Muscle layer of colon (tissue), 2 donors: Measurements from ENCODE around the gene SH3TC1.

Experiments used
- H3K27ac ChIP-seq: one replicate; pipeline ENCODE4 v1.7.0; 2013; ENCODE audit warnings: low read depth, mild to moderate bottlenecking, low read length, moderate library complexity
- H3K27me3 ChIP-seq, 2 donors: one replicate each; pipeline ENCODE4 v1.7.0; 2013; ENCODE audit warnings: low read length in 2 of 2, mild to moderate bottlenecking in 2 of 2; ENCODE audit not compliant: insufficient read depth in 2 of 2, control insufficient read depth in 1 of 2
- H3K36me3 ChIP-seq: one replicate; pipeline ENCODE4 v1.7.0; 2013; ENCODE audit warnings: mild to moderate bottlenecking, low read length; ENCODE audit not compliant: insufficient read depth
- H3K4me1 ChIP-seq: one replicate; pipeline ENCODE4 v1.7.0; 2013; ENCODE audit warnings: mild to moderate bottlenecking, low read length; ENCODE audit not compliant: insufficient read depth
- H3K4me3 ChIP-seq, 2 donors: one replicate each; pipeline ENCODE4 v1.7.0; 2013; ENCODE audit warnings: low read length in 2 of 2, low read depth in 1 of 2, mild to moderate bottlenecking in 1 of 2, moderate library complexity in 1 of 2
- H3K9ac ChIP-seq: one replicate; pipeline ENCODE4 v1.7.0; 2013; ENCODE audit warnings: low read length
- H3K9me3 ChIP-seq: one replicate; pipeline ENCODE4 v1.7.0; 2013; ENCODE audit warnings: mild to moderate bottlenecking, low read length
- donor health status: abdominal sarcoma.
- donor health status: Adenocarcinoma of cecum.

Gene SH3TC1

DNA sequence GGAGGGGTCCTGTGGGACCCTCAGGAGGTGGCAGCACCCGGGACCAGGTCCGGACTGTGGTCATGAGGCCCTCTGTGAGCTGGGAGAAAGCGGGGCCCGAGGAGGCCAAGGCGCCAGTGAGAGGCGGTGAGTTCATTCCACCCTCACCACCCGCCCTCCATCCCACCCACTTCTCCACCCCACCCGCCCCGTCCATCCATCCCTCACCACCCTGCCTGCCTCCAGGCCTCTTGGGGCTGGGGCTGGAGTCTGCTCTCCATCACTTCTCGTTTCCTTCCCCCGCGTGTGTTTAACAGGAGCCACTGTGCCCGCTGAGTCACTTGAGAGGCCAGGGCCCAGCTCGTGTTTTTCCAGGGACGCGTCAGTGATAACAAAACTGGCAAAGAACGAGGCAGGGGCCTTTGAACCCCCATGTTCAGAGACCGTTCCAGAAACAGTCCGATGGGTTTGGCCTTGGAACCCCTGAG is 6.2 kb downstream of the SH3TC1 start:
- Histone ChIP-seq H3K9me3 (no peaks in the 10 kb centered on the region), H3K4me1 (peaks cover 10% of the 10 kb centered on the region), H3K4me3 (no peak overlapping the region), H3K9ac (no peak overlapping the region), H3K27me3 (peaks cover 0 to 6% of the 10 kb centered on the region in 2 donors), H3K27ac (no peak overlapping the region), H3K36me3 (no peaks in the 10 kb centered on the region)

DNA sequence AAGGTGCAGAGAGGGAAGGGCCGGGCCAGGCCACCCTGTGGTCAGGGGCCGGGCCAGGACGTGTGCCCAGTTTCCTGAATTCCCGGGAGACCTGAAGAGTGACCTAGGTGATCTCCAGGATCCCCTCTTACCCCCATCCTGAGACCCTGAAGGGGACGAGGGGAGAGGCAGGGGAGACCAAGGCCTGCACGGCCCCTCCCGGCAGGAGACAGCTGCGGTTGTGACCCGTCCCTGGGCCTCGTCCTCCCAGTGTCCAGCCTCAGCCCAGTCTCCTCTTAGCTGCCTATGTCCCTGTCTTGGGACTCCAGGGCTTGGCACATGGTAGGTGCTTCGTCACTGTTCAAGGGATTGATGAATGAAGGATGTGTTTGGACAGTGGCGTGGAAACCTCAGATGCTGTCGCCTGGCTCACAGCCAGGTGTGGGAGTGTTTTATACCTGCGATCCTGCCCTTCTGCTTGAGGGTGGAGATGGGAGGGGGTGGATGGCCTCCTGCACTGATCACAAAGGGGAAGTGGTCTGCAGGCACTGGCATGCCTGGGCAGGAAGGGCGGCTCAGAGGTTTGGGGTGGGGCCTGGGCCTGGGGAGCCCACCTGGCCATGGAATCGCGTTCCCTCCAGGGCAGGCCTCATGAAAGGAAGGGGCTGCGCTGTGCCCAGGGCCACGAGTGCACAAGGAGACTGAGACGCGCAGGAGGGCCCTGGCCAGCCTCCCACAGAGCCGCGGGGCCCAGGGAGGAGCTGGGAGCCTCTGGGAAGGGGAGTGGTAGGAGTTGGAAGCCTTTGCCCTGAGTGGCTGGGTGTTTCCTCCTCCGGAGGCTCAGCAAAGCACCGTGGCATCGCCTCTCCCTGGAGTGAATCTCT is 6.9 kb downstream of the SH3TC1 start:
- no peaks in the 10 kb centered on the region for H3K9me3 ChIP-seq
- H3K27ac ChIP-seq = no peak overlapping the region
- H3K36me3 ChIP-seq = no peaks in the 10 kb centered on the region
- H3K4me1 ChIP-seq = peaks cover 7% of the 10 kb centered on the region
- H3K27me3 ChIP-seq = peaks cover 0 to 4% of the 10 kb centered on the region in 2 donors
- H3K4me3 ChIP-seq = no peak overlapping the region
- H3K9ac ChIP-seq = no peak overlapping the region

DNA sequence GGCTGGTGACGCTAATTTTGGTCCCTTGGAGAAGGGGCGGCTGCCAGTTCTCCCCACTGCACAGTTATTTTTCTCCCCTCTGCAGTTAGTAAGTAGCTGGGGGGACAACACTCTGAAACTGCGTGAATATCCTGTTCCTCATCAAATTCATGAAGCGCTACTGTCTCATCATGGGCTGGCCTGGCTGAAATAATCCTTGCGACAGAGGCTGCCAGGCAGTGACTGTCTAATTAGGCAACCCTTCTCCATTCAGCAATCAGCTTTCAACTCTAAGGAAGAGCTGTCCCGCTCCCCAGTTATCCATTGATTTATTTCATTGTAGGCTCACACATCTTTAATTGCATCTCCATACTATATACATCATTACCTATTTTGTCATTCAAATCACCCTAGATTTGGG is 8.2 kb downstream of the SH3TC1 start:
- Histone ChIP-seq H3K36me3 (no peaks in the 10 kb centered on the region), H3K4me3 (no peak overlapping the region), H3K4me1 (no peaks in the 10 kb centered on the region), H3K27me3 (peaks cover 0 to 4% of the 10 kb centered on the region in 2 donors), H3K27ac (no peak overlapping the region), H3K9me3 (no peaks in the 10 kb centered on the region), H3K9ac (no peak overlapping the region)

GRCh38 chr4:8208565-8208964 is 9.5 kb downstream of the SH3TC1 start:
- no peak overlapping the region for H3K27ac ChIP-seq
- no peaks in the 10 kb centered on the region for H3K36me3 ChIP-seq
- no peak overlapping the region for H3K4me3 ChIP-seq
- H3K4me1 ChIP-seq = no peaks in the 10 kb centered on the region
- H3K9ac ChIP-seq = no peak overlapping the region
- no peaks in the 10 kb centered on the region for H3K9me3 ChIP-seq
- peaks cover 0 to 4% of the 10 kb centered on the region in 2 donors for H3K27me3 ChIP-seq

- Histone ChIP-seq H3K4me3 (no peak overlapping the region), H3K9ac (no peak overlapping the region), H3K9me3 (no peaks in the 10 kb centered on the region), H3K27me3 (peaks cover 0 to 4% of the 10 kb centered on the region in 2 donors), H3K27ac (no peak overlapping the region), H3K36me3 (no peaks in the 10 kb centered on the region), H3K4me1 (no peaks in the 10 kb centered on the region)
Observed at GRCh38 chr4:8209181-8209874, 10.2 kb downstream of the SH3TC1 start.

DNA sequence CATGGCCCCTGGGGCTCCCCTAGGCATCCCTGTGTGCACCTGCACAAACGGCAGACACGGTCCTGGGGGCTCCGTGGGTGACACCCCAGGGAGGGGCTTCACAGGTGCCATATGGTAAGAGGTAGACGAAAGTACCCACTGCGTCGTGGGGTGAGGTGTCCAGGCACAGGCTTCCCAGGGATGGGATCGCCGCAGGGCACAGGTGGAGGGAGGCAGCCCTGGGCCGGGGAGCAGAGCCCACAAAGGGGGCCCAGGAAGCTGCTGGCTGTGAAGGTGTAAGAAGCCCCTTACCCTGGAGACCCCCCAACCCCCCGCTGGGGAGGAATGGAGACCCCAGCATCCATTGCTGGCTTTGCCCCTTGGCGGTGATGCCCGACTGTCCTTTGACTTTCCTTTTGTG is 10.9 kb downstream of the SH3TC1 start:
- no peak overlapping the region for H3K4me3 ChIP-seq
- no peak overlapping the region for H3K27ac ChIP-seq
- no peak overlapping the region for H3K9ac ChIP-seq
- H3K36me3 ChIP-seq = no peaks in the 10 kb centered on the region
- peaks cover 0 to 4% of the 10 kb centered on the region in 2 donors for H3K27me3 ChIP-seq
- H3K4me1 ChIP-seq = no peaks in the 10 kb centered on the region
- no peaks in the 10 kb centered on the region for H3K9me3 ChIP-seq

- Histone ChIP-seq H3K36me3 (no peaks in the 10 kb centered on the region), H3K27me3 (peaks cover 0 to 4% of the 10 kb centered on the region in 2 donors)
Observed at GRCh38 chr4:8210616-8211015, 11.5 kb downstream of the SH3TC1 start.

DNA sequence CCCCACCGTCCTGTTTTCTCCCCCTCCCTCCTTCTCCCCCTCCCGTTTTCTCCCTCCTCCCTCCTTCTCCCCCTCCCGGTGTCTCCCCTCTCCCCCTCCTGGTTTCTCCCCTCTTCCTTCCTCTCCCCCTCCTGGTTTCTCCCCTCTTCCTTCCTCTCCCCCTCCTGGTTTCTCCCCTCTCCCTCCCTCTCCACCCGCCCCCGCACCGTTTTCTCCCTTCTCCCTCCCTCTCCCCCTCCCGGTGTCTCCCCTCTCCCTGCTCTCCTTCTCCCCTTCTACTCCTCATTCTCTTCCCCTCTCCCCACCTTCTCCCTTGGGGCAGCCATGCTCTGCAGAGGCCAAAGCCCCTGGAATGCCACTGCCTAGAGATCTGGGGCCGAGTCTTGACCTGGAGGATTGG is 12.2 kb downstream of the SH3TC1 start:
- Histone ChIP-seq H3K36me3 (no peaks in the 10 kb centered on the region), H3K4me3 (no peak overlapping the region), H3K27me3 (peaks cover 0 to 4% of the 10 kb centered on the region in 2 donors), H3K9ac (no peak overlapping the region), H3K9me3 (no peaks in the 10 kb centered on the region), H3K27ac (no peak overlapping the region), H3K4me1 (no peaks in the 10 kb centered on the region)

More at GRCh38 chr4:8210616-8211015, 11.5 kb downstream of the SH3TC1 start:
- Histone ChIP-seq H3K27ac (no peak overlapping the region), H3K9ac (no peak overlapping the region), H3K4me3 (no peak overlapping the region), H3K4me1 (no peaks in the 10 kb centered on the region), H3K9me3 (no peaks in the 10 kb centered on the region)

DNA sequence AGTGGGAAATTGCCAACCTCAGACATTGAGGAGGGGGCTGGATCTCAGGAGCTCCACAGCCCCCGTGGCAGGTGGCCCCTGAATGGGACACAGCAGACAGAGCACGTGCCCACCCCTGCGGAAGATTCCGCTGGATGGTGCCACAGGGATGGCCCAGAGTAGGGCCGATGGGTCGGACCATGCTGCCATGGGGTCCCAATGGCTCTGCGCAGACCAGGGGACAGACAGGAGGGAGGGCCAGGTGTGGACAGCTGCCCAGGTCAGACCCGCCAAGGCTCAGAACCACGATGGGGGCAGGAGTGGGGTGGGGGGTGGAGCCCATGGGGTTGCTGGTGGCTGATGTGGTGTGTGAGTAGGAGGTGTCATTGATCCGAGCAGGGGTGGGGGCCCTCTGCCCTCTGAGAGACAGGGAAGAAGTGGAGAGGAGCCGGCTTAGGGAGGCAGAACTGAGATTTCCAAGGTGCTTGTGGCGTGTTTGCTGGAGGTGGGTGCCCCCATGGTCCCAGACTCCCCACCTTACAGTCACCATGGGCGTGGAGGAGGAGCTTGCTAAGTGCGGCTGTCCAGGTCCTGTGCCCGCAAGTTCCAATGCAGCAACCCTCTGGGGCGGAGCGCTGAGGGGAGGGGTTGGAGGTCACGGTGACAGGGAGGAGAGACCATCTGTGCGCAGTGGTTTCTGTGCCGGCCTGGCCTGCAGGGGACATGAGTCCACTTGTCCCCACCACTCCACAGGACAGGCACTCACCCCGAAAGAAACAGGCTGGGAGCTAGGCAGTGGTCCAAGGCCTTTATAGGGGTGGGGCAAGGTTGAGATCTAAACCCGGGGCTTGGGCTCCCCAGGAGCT is 12.9 kb downstream of the SH3TC1 start:
- Histone ChIP-seq H3K36me3 (no peaks in the 10 kb centered on the region), H3K4me3 (no peak overlapping the region), H3K9ac (no peak overlapping the region), H3K9me3 (no peaks in the 10 kb centered on the region), H3K27ac (no peak overlapping the region), H3K27me3 (peaks cover 0 to 4% of the 10 kb centered on the region in 2 donors), H3K4me1 (no peaks in the 10 kb centered on the region)

DNA sequence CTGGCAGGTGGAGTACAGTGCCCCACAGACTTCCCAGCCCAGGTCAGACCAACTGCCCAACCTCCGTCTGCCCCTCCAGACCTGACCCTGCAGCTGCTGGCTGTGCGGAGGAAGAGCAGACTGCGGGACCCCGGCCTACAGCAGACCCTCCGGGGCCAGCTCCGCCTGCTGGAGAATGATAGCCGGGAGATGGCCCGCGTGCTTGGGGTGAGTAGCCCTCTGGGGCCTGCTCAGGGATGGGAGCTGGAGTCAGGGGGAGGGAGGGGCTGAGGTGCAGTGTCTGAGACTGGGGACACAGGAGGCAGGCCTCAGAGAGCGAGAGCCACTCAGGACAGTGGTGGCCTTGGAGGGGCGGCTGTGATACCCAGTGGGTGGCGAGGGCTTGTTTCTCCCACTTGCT is 13.5 kb downstream of the SH3TC1 start:
- no peaks in the 10 kb centered on the region for H3K36me3 ChIP-seq

GRCh38 chr4:8213121-8213520 is 14.0 kb downstream of the SH3TC1 start:
- H3K9me3 ChIP-seq = no peaks in the 10 kb centered on the region
- H3K9ac ChIP-seq = no peak overlapping the region
- H3K36me3 ChIP-seq = no peaks in the 10 kb centered on the region
- peaks cover 0 to 4% of the 10 kb centered on the region in 2 donors for H3K27me3 ChIP-seq
- H3K4me3 ChIP-seq = no peak overlapping the region
- no peak overlapping the region for H3K27ac ChIP-seq
- no peaks in the 10 kb centered on the region for H3K4me1 ChIP-seq

More for the DNA sequence above, 13.5 kb downstream of the SH3TC1 start:
- Histone ChIP-seq H3K4me3 (no peak overlapping the region), H3K27ac (no peak overlapping the region), H3K9me3 (no peaks in the 10 kb centered on the region), H3K9ac (no peak overlapping the region), H3K27me3 (peaks cover 0 to 4% of the 10 kb centered on the region in 2 donors), H3K4me1 (no peaks in the 10 kb centered on the region)
